ENCODE results near the gene NUP214. TPM values are rescaled to one million over a fixed set of nuclear protein-coding genes. Genes with fewer than 3 reads are reported as not detected.

NUP214 gene
- total RNA-seq, 1 experiment from 2014 or later, result 64.2 TPM

DNA sequence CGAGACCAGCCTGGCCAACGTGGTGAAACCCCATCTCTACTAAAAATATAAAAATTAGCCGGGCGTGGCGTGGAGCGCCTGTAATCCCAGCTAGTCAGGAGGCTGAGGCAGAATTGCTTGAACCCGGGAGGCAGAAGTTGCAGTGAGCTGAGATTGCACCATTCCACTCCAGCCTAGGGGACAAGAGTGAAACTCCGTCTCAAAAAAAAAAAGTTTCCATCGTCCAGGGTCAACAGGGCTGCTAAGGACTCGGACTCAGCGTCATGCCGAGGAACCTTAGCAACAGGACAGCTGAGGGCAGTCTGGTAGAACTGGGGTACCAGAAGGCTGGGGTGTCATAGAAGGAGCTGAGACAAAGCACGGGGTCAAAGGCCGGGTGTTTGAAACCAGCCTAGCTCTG, 129.2 kb downstream of the NUP214 start:
- peaks cover 43% of the 10 kb centered on the region for H3K4me1 ChIP-seq (ENCODE audit: insufficient read depth, low read length, poor library complexity, severe bottlenecking)
- no peaks in the 10 kb centered on the region for H3K36me3 ChIP-seq (ENCODE audit: insufficient read depth, low read length, poor library complexity, severe bottlenecking)
- H3K27ac ChIP-seq (ENCODE audit: low read depth, low read length, poor library complexity, severe bottlenecking), result peak overlapping the region; percentile 94
- no peaks in the 10 kb centered on the region for H3K9me3 ChIP-seq (ENCODE audit: low read depth, low read length, poor library complexity, severe bottlenecking)
- no peak for DNase-seq (ENCODE audit: low spot score)
- ChIA-PET CTCF (no interaction called here), POLR2A (ENCODE audit: low non-redundant PET) (no interaction called here)
- TF ChIP-seq, protein P1, sequence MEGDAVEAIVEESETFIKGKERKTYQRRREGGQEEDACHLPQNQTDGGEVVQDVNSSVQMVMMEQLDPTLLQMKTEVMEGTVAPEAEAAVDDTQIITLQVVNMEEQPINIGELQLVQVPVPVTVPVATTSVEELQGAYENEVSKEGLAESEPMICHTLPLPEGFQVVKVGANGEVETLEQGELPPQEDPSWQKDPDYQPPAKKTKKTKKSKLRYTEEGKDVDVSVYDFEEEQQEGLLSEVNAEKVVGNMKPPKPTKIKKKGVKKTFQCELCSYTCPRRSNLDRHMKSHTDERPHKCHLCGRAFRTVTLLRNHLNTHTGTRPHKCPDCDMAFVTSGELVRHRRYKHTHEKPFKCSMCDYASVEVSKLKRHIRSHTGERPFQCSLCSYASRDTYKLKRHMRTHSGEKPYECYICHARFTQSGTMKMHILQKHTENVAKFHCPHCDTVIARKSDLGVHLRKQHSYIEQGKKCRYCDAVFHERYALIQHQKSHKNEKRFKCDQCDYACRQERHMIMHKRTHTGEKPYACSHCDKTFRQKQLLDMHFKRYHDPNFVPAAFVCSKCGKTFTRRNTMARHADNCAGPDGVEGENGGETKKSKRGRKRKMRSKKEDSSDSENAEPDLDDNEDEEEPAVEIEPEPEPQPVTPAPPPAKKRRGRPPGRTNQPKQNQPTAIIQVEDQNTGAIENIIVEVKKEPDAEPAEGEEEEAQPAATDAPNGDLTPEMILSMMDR (conservative IDR thresholded peaks at IDR 0.05; ENCODE audit: low read depth, low read length), result no peak
- TF ChIP-seq EZH2 (IDR thresholded peaks at IDR 0.05; ENCODE audit: borderline replicate concordance, low read depth, low read length, poor library complexity, severe bottlenecking), result no peak
- H3K4me3 ChIP-seq (ENCODE audit: low read depth, low read length, poor library complexity, severe bottlenecking), result no peak overlapping the region
- intact Hi-C loops (cut with micrococcal nuclease; ENCODE audit: unreplicated experiment), result loop anchor here (5.0 kb wide), 1 partner anchor 47 kb away; no protein-coding TSS in a partner anchor
- BruUV-seq (replicated peaks), result no TSS peak
- no peaks in the 10 kb centered on the region for H3K27me3 ChIP-seq (replicated peaks; ENCODE audit: insufficient read depth, low read depth, low read length, poor library complexity)

DNA sequence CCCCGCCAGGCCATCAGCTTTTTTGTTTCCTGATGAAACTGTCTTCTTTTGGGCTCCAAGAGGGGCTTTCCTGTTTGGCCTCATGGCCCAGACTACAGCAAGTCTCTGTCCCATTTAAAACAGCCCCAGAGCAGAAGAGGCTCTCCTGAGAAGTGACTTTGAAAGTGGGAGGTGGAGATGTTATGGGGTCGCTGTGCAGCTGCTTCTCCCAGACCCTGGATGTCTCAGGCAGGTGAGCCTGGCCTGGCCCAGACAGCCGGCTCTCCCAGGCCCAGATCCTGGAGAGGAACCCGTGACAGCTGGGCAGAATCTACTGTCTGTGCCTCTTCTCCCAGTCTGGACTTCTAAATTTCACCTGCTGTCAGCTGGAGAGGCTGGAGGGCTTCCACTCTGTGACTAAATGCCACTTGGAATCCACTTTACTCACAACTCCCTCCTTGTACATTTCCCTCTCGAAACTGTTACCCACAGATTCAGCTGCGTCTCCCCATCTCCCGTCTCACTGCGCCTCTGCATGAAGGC, 130.4 kb downstream of the NUP214 start:
- H3K4me3 ChIP-seq (ENCODE audit: low read depth, low read length, poor library complexity, severe bottlenecking), result no peak overlapping the region
- H3K27ac ChIP-seq (ENCODE audit: low read depth, low read length, poor library complexity, severe bottlenecking), result peak overlapping the region; percentile 94
- TSS peak; percentile 94 for BruUV-seq (replicated peaks)
- peaks cover 43% of the 10 kb centered on the region for H3K4me1 ChIP-seq (ENCODE audit: insufficient read depth, low read length, poor library complexity, severe bottlenecking)
- no peak for TF ChIP-seq EZH2 (IDR thresholded peaks at IDR 0.05; ENCODE audit: borderline replicate concordance, low read depth, low read length, poor library complexity, severe bottlenecking)
- TF ChIP-seq, protein P1 (conservative IDR thresholded peaks at IDR 0.05; ENCODE audit: low read depth, low read length), result no peak
- ChIA-PET CTCF (interaction anchor here (0.6 to 1.3 kb wide), 3 partner anchors 75 to 118 kb away, joined by 3 to 5 read pairs (median 3); no protein-coding TSS in a partner anchor), POLR2A (ENCODE audit: low non-redundant PET) (interaction anchor here (0.6 kb wide), 2 partner anchors 20 to 63 kb away, joined by 3 to 4 read pairs; no protein-coding TSS in a partner anchor)
- no peaks in the 10 kb centered on the region for H3K36me3 ChIP-seq (ENCODE audit: insufficient read depth, low read length, poor library complexity, severe bottlenecking)
- H3K9me3 ChIP-seq (ENCODE audit: low read depth, low read length, poor library complexity, severe bottlenecking), result no peaks in the 10 kb centered on the region
- intact Hi-C loops (cut with micrococcal nuclease; ENCODE audit: unreplicated experiment), result no loop called here
- DNase-seq (ENCODE audit: low spot score), result no peak
- H3K27me3 ChIP-seq (replicated peaks; ENCODE audit: insufficient read depth, low read depth, low read length, poor library complexity), result no peaks in the 10 kb centered on the region

DNA sequence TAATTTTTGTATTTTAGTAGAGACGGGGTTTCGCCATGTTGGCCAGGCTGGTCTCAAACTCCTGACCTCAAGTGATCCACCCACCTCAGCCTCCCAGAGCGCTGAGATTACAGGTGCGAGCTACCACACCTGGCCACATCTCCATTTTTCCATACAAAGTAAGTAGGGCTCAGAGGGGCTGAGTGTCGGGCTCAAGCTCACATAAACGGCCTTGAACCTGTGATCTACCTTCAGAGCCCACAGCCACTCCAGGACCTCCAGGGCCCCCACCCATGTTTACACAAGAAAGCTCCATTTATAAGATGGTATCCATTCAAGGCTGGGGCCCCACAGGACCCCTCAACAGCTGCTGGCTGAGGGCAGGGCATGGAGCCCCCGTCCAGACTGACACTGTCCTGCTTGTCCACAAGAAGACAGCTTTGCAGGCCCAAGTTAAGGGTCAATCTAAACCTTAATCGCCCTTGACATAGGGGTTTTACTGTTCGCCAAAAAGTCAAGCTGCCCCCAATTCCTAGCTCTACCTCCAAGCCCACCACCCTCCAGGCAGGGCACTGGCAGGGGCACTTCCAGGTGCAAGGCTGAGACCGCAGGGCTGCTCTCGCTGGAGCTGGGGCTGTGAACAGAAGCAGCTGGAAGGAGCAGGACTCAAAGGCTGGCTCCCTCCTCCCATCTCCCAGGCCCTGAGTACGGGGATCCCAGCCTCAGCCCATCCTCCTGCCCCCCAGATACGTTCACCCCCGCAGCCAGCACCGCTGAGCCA, 132.1 kb downstream of the NUP214 start:
- peaks cover 43% of the 10 kb centered on the region for H3K4me1 ChIP-seq (ENCODE audit: insufficient read depth, low read length, poor library complexity, severe bottlenecking)
- POLR2A ChIA-PET (ENCODE audit: low non-redundant PET), result no interaction called here
- DNase-seq (ENCODE audit: low spot score), result no peak
- H3K27ac ChIP-seq (ENCODE audit: low read depth, low read length, poor library complexity, severe bottlenecking), result peak overlapping the region; percentile 94
- CTCF ChIA-PET, result no interaction called here
- TF ChIP-seq, protein P1 (conservative IDR thresholded peaks at IDR 0.05; ENCODE audit: low read depth, low read length), result no peak
- TF ChIP-seq EZH2 (IDR thresholded peaks at IDR 0.05; ENCODE audit: borderline replicate concordance, low read depth, low read length, poor library complexity, severe bottlenecking), result no peak
- no peaks in the 10 kb centered on the region for H3K36me3 ChIP-seq (ENCODE audit: insufficient read depth, low read length, poor library complexity, severe bottlenecking)
- H3K9me3 ChIP-seq (ENCODE audit: low read depth, low read length, poor library complexity, severe bottlenecking), result no peaks in the 10 kb centered on the region
- no TSS peak for BruUV-seq (replicated peaks)
- intact Hi-C loops (cut with micrococcal nuclease; ENCODE audit: unreplicated experiment), result no loop called here
- H3K27me3 ChIP-seq (replicated peaks; ENCODE audit: insufficient read depth, low read depth, low read length, poor library complexity), result no peaks in the 10 kb centered on the region
- no peak overlapping the region for H3K4me3 ChIP-seq (ENCODE audit: low read depth, low read length, poor library complexity, severe bottlenecking)
